Endodermal cell (in vitro differentiated cells): ENCODE results near the gene OAT. TPM values are rescaled to one million over a fixed set of nuclear protein-coding genes. Genes with fewer than 3 reads are reported as not detected.
A peak's percentile ranks its signal among the peaks of the same experiment; 100 is the strongest.

Experiments used
- DNase-seq: peaks from one replicate; pipeline ENCODE4 v3.0.0-alpha.2; 2017
- H3K27ac ChIP-seq: 2 replicates; pipeline ENCODE4 v1.5.1; 2013; ENCODE audit warnings: mild to moderate bottlenecking, low read depth, low read length, moderate library complexity
- H3K27me3 ChIP-seq: 2 replicates; pipeline ENCODE4 v1.6.1; 2013; ENCODE audit warnings: mild to moderate bottlenecking, low read length, moderate library complexity; ENCODE audit not compliant: insufficient read depth, control insufficient read depth, poor library complexity, severe bottlenecking
- H3K36me3 ChIP-seq: 2 replicates; pipeline ENCODE4 v1.7.0; 2013; ENCODE audit warnings: mild to moderate bottlenecking, low read length, moderate library complexity; ENCODE audit not compliant: control insufficient read depth, insufficient read depth
- H3K4me1 ChIP-seq: one replicate; pipeline ENCODE4 v1.7.0; 2013; ENCODE audit warnings: low read length; ENCODE audit not compliant: control insufficient read depth, insufficient read depth
- H3K4me3 ChIP-seq: 2 replicates; pipeline ENCODE4 v1.5.1; 2013; ENCODE audit warnings: mild to moderate bottlenecking, low read length, moderate library complexity
- H3K9ac ChIP-seq: 2 replicates; pipeline ENCODE4 v1.6.1; 2013; ENCODE audit warnings: mild to moderate bottlenecking, low read length, moderate library complexity; ENCODE audit not compliant: poor library complexity, severe bottlenecking; ENCODE audit errors: extremely low read depth
- H3K9me3 ChIP-seq: 2 replicates; pipeline ENCODE4 v1.6.1; 2013; ENCODE audit warnings: mild to moderate bottlenecking, low read length, moderate library complexity; ENCODE audit not compliant: control insufficient read depth
- H3K27ac Mint-ChIP-seq: 2 replicates; pipeline ENCODE4 v1.8.0; 2020; ENCODE audit warnings: mixed read lengths
- H3K27me3 Mint-ChIP-seq: 2 replicates; pipeline ENCODE4 v1.8.0; 2021; ENCODE audit warnings: mild to moderate bottlenecking, mixed read lengths; ENCODE audit not compliant: insufficient read depth
- H3K36me3 Mint-ChIP-seq: 2 replicates; pipeline ENCODE4 v1.8.0; 2020; ENCODE audit warnings: low read depth, mixed read lengths
- H3K4me1 Mint-ChIP-seq: 2 replicates; pipeline ENCODE4 v1.8.0; 2020; ENCODE audit warnings: mixed read lengths
- H3K4me3 Mint-ChIP-seq: 2 replicates; pipeline ENCODE4 v1.8.0; 2020; ENCODE audit warnings: mild to moderate bottlenecking, moderate library complexity, mixed read lengths
- H3K9me3 Mint-ChIP-seq: 2 replicates; pipeline ENCODE4 v1.8.0; 2020; ENCODE audit warnings: mild to moderate bottlenecking, mixed read lengths
- WGBS, 2 experiments: methylation state at CpG; one replicate each; pipeline versions ENCODE4 v1.1.5 to v1.1.7; 2013; ENCODE audit warnings: missing lambda C conversion rate in 2 of 2, mixed read lengths in 1 of 2; ENCODE audit not compliant: insufficient coverage in 1 of 2, insufficient read length in 1 of 2; 5-methylcytosine and 5-hydroxymethylcytosine counted together
- total RNA-seq, 2 donors: library from RNA; stranded (reverse); fragmentation: NEBNext Ultra II Directional in 1 of 2; extraction: Animal tissue kit (Norgen Biotek cat#: 25700) in 1 of 2; gene quantifications; 2 replicates in 1 of 2; 3 replicates in 1 of 2; pipeline ENCODE4 v1.2.1, GENCODE V29; 2021
- TF ChIP-seq, protein P1 (sequence below): fragments of 200-600 bp; sonication (generic); conservative IDR thresholded peaks from 2 replicates; pipeline ENCODE4 v1.5.0; 2021; ENCODE audit warnings: antibody characterized with exemption, mild to moderate bottlenecking

OAT gene
- total RNA-seq, 2 donors from 2014 or later = 58.6 to 71.6 TPM

DNA sequence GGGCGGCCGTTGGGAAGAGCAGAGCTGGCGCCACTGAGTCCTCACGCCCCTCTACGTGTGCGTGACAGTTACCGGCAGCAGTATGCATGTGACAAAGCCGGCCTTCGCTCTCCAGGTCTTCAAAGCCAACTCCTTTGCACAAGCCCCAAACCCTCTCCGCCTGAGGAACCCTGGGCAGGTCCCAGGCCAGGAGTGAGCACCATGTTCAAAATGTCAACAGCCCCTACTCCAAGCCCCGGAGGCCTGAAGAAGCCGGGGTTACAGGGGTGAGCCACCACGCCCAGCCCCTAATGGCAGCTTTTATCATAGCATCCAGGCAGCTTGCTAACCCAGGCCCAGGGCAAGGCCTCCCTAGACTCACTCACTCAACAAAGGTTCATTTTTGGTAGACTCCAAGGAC, 70.8 kb downstream of the OAT start:
- no peaks in the 10 kb centered on the region for H3K9me3 Mint-ChIP-seq
- TF ChIP-seq, protein P1, sequence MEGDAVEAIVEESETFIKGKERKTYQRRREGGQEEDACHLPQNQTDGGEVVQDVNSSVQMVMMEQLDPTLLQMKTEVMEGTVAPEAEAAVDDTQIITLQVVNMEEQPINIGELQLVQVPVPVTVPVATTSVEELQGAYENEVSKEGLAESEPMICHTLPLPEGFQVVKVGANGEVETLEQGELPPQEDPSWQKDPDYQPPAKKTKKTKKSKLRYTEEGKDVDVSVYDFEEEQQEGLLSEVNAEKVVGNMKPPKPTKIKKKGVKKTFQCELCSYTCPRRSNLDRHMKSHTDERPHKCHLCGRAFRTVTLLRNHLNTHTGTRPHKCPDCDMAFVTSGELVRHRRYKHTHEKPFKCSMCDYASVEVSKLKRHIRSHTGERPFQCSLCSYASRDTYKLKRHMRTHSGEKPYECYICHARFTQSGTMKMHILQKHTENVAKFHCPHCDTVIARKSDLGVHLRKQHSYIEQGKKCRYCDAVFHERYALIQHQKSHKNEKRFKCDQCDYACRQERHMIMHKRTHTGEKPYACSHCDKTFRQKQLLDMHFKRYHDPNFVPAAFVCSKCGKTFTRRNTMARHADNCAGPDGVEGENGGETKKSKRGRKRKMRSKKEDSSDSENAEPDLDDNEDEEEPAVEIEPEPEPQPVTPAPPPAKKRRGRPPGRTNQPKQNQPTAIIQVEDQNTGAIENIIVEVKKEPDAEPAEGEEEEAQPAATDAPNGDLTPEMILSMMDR = peak; percentile 54
- H3K27ac Mint-ChIP-seq = no peak overlapping the region
- no peak overlapping the region for H3K9ac ChIP-seq
- no peaks in the 10 kb centered on the region for H3K9me3 ChIP-seq
- H3K27me3 Mint-ChIP-seq = no peaks in the 10 kb centered on the region
- peak; percentile 70 for DNase-seq
- H3K4me3 Mint-ChIP-seq = no peak overlapping the region
- H3K36me3 ChIP-seq = no peaks in the 10 kb centered on the region
- WGBS, 2 experiments = 89 to 95% methylated on average over 5 to 13 of the region's 13 CpGs
- no peak overlapping the region for H3K27ac ChIP-seq
- peaks cover 4% of the 10 kb centered on the region for H3K4me1 Mint-ChIP-seq
- H3K4me3 ChIP-seq = no peak overlapping the region
- H3K27me3 ChIP-seq = no peaks in the 10 kb centered on the region
- no peaks in the 10 kb centered on the region for H3K4me1 ChIP-seq
- no peaks in the 10 kb centered on the region for H3K36me3 Mint-ChIP-seq

Other genes with a start within 250 kb of the OAT start
- gene NKX1-2, start 31.1 kb upstream of the OAT start, total RNA-seq = 1 to 10 TPM; 2.3 to 3.3 TPM
- 10 to 100 TPM; 23.3 to 24.8 TPM for gene LHPP, start 42.9 kb upstream of the OAT start, total RNA-seq